Natural killer cell (primary cell): ENCODE results near the gene STAT5B. TPM values are rescaled to one million over a fixed set of nuclear protein-coding genes. Genes with fewer than 3 reads are reported as not detected.

Source experiments
- ATAC-seq, 3 donors: fragments of 150-1000 bp in 2 of 3; fragments of 200-7000 bp in 1 of 3; cut with Tn5 transposase; 1 replicate in 1 of 3; 2 replicates in 2 of 3; pipeline ENCODE4 v1.10.0; 2021; ENCODE audit warnings: mild to moderate bottlenecking in 2 of 3, moderate library complexity in 2 of 3
- DNase-seq, 2 donors: peaks; one replicate each; pipeline versions ENCODE4 v3.0.0 to v3.0.0-alpha.2; 2013 to 2021; ENCODE audit warnings: mixed read lengths in 1 of 2
- H3K27ac ChIP-seq: one replicate; pipeline ENCODE4 v1.5.1; 2013; ENCODE audit warnings: mild to moderate bottlenecking, low read length
- H3K27me3 ChIP-seq: one replicate; pipeline ENCODE4 v1.6.1; 2013; ENCODE audit warnings: low read length; ENCODE audit not compliant: control insufficient read depth, insufficient read depth
- H3K36me3 ChIP-seq: one replicate; pipeline ENCODE4 v1.6.1; 2013; ENCODE audit warnings: low read length; ENCODE audit not compliant: control insufficient read depth, insufficient read depth
- H3K4me1 ChIP-seq: one replicate; pipeline ENCODE4 v1.6.1; 2013; ENCODE audit warnings: low read length; ENCODE audit not compliant: control insufficient read depth, insufficient read depth
- H3K4me3 ChIP-seq: one replicate; pipeline ENCODE4 v1.5.1; 2013; ENCODE audit warnings: low read length
- H3K9me3 ChIP-seq: one replicate; pipeline ENCODE4 v1.6.1; 2013; ENCODE audit warnings: low read length; ENCODE audit not compliant: control insufficient read depth, insufficient read depth
- H3K27ac Mint-ChIP-seq, 2 donors: one replicate each; pipeline ENCODE4 v1.8.0; 2022; ENCODE audit warnings: mild to moderate bottlenecking in 2 of 2, mixed read lengths in 2 of 2, moderate library complexity in 1 of 2
- H3K27me3 Mint-ChIP-seq, 2 donors: one replicate each; pipeline ENCODE4 v1.8.0; 2022; ENCODE audit warnings: low read depth in 2 of 2, mixed read lengths in 2 of 2
- H3K36me3 Mint-ChIP-seq: one replicate; pipeline ENCODE4 v1.8.0; 2022; ENCODE audit warnings: mixed read lengths
- H3K4me1 Mint-ChIP-seq, 2 donors: one replicate each; pipeline ENCODE4 v1.8.0; 2022; ENCODE audit warnings: mixed read lengths in 2 of 2
- H3K4me3 Mint-ChIP-seq: one replicate; pipeline ENCODE4 v1.8.0; 2022; ENCODE audit warnings: mild to moderate bottlenecking, moderate library complexity, mixed read lengths
- H3K9me3 Mint-ChIP-seq, 2 donors: one replicate each; pipeline ENCODE4 v1.8.0; 2022; ENCODE audit warnings: mixed read lengths in 2 of 2
- WGBS: methylation state at CpG from one replicate; pipeline ENCODE4 v1.1.7; 2013; ENCODE audit warnings: missing lambda C conversion rate; ENCODE audit not compliant: insufficient coverage; 5-methylcytosine and 5-hydroxymethylcytosine counted together
- intact Hi-C: fragments of 100-400 bp; cut with micrococcal nuclease; formaldehyde crosslinking; loops from one replicate; pipeline ENCODE4 v1.14.2; 2022
- total RNA-seq, 4 donors: library from RNA; stranded (reverse); fragments of 120-200 nt in 1 of 4; gene quantifications; one replicate each; pipeline versions ENCODE4 v1.2.3 to v1.2.4, GENCODE V29; 2013 to 2022
- TF ChIP-seq, protein P1 (sequence below): fragments of 200-600 bp; IDR thresholded peaks from one replicate; pipeline ENCODE4 v1.8.0; 2022; ENCODE audit warnings: antibody characterized with exemption

The STAT5B gene
- total RNA-seq, 3 donors from 2014 or later (not counting 1 experiment from before 2014, with no cell fraction given) = 79.9 to 112 (median 103) TPM

DNA sequence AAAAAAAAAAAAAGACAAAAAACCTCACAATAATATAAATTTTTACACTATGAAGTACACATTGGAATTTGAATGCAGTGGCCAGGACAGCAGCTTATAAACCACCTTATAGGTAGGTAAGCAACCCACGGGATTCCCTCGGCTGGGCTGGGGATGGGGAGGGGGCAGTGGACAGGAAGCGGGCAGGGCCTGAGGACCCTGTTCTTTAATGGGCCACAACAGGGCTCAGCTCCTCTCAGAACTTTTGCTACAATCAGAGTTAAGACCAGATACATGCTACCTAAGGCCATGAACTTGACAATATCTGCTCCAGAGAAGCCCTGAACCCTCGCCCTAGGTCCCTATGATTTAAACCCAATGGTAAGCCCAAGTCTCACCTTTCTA lies 37.2 kb upstream of the STAT5B start:
- Mint-ChIP-seq H3K27me3 (no peaks in the 10 kb centered on the region), H3K27ac (no peak overlapping the region), H3K4me3 (peak overlapping the region; percentile 9), H3K36me3 (no peaks in the 10 kb centered on the region), H3K9me3 (no peaks in the 10 kb centered on the region), H3K4me1 (peaks cover 7 to 32% of the 10 kb centered on the region in 2 donors)
- ATAC-seq = no peak
- WGBS = 82% methylated on average over 3 of the region's 4 CpGs
- intact Hi-C loops = no loop called here
- TF ChIP-seq, protein P1, sequence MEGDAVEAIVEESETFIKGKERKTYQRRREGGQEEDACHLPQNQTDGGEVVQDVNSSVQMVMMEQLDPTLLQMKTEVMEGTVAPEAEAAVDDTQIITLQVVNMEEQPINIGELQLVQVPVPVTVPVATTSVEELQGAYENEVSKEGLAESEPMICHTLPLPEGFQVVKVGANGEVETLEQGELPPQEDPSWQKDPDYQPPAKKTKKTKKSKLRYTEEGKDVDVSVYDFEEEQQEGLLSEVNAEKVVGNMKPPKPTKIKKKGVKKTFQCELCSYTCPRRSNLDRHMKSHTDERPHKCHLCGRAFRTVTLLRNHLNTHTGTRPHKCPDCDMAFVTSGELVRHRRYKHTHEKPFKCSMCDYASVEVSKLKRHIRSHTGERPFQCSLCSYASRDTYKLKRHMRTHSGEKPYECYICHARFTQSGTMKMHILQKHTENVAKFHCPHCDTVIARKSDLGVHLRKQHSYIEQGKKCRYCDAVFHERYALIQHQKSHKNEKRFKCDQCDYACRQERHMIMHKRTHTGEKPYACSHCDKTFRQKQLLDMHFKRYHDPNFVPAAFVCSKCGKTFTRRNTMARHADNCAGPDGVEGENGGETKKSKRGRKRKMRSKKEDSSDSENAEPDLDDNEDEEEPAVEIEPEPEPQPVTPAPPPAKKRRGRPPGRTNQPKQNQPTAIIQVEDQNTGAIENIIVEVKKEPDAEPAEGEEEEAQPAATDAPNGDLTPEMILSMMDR = no peak
- peaks cover 61% of the 10 kb centered on the region for H3K36me3 ChIP-seq
- peaks cover 38% of the 10 kb centered on the region for H3K4me1 ChIP-seq
- no peaks in the 10 kb centered on the region for H3K27me3 ChIP-seq
- H3K27ac ChIP-seq = no peak overlapping the region
- no peak overlapping the region for H3K4me3 ChIP-seq
- no peaks in the 10 kb centered on the region for H3K9me3 ChIP-seq
- DNase-seq = no peak

DNA sequence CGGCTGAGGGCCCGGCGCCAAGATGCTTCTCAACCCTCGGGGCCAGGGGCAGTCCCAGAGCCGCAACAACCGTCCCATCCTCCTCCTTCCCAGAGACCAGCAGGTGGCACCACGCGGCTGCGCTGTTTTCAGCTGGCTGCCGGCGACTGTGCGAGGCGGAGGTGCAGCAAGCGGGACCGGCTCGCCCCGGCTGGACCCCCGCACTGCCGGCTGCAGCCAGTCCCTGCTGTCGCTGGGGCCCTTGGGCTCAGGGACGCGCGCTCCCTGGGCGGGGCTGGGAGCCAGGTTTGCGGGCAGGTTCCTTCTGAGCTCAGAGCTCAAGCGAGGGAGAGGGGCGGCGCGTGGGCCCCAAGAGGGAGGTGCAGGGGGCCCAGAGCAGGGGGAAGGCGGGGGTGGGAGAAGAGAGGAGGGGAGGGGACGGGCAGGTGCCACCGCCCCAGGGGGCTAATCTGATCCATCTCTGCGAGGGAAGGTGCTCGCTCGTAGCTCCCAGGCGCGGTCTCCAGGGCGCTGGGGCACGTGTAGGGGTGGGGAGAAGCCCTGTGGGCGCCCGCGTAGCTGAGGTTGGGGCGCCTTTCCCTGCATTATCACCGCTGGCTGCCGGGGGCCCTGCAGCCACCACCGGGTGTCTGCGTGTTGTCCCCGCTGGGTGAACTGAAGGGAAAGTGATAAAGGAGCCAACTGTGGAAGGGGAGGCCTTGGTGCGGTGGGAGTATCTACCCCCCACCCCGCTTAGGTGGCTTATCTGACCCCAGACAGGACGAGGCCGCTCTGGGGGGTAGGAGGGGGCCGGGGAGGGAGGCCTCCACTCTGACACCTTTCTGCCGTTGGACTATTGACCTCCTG lies 36.3 kb upstream of the STAT5B start:
- H3K27me3 ChIP-seq = no peaks in the 10 kb centered on the region
- intact Hi-C loops = loop anchor here (1.0 kb wide), 1 partner anchor 94 kb away; no protein-coding TSS in a partner anchor
- peaks cover 7 to 32% of the 10 kb centered on the region in 2 donors for H3K4me1 Mint-ChIP-seq

DNA sequence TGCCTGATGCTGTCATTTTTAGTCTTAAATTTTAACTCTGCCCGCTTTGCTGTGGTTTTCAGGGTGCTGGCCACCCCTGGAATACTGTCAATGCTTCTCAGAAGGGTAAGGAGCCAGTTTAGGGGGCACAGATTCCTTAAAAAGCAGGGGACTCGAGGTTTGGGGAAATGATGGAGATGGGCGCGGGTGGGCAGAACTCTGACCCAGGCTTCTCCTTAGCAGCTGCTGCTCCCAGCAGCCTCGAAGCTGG lies 35.8 kb upstream of the STAT5B start:
- 21% methylated on average over 5 of the region's 5 CpGs for WGBS

More for the DNA sequence above, 36.3 kb upstream of the STAT5B start:
- TF ChIP-seq, protein P1 = peak; percentile 47
- Mint-ChIP-seq H3K27ac (peak overlapping the region; percentile 61 to 65), H3K27me3 (no peaks in the 10 kb centered on the region), H3K36me3 (no peaks in the 10 kb centered on the region), H3K4me3 (peak overlapping the region; percentile 35), H3K9me3 (no peaks in the 10 kb centered on the region)
- DNase-seq (peak; percentile 61 to 90), ATAC-seq (peak; percentile 82)
- H3K27ac ChIP-seq = no peak overlapping the region
- H3K4me3 ChIP-seq = no peak overlapping the region
- peaks cover 38% of the 10 kb centered on the region for H3K4me1 ChIP-seq
- WGBS = 7% methylated on average over 49 of the region's 54 CpGs
- H3K36me3 ChIP-seq = peaks cover 64% of the 10 kb centered on the region
- no peaks in the 10 kb centered on the region for H3K9me3 ChIP-seq

More for the DNA sequence above, 35.8 kb upstream of the STAT5B start:
- ATAC-seq = no peak
- H3K36me3 ChIP-seq = peaks cover 64% of the 10 kb centered on the region
- no peaks in the 10 kb centered on the region for H3K9me3 Mint-ChIP-seq
- intact Hi-C loops = loop anchor here (1.0 kb wide), 1 partner anchor 94 kb away; no protein-coding TSS in a partner anchor
- TF ChIP-seq, protein P1 = no peak
- H3K4me3 ChIP-seq = no peak overlapping the region
- H3K4me1 Mint-ChIP-seq = peaks cover 7 to 32% of the 10 kb centered on the region in 2 donors
- H3K9me3 ChIP-seq = no peaks in the 10 kb centered on the region
- no peak overlapping the region for H3K27ac ChIP-seq
- no peaks in the 10 kb centered on the region for H3K27me3 Mint-ChIP-seq
- peak overlapping the region; percentile 61 to 65 for H3K27ac Mint-ChIP-seq
- no peak for DNase-seq
- H3K27me3 ChIP-seq = no peaks in the 10 kb centered on the region
- no peak overlapping the region for H3K4me3 Mint-ChIP-seq
- H3K36me3 Mint-ChIP-seq = no peaks in the 10 kb centered on the region
- H3K4me1 ChIP-seq = peaks cover 38% of the 10 kb centered on the region
